Measurements from ENCODE around the gene TRMT1. TPM values are rescaled to one million over a fixed set of nuclear protein-coding genes. Genes with fewer than 3 reads are reported as not detected.
"Not testable (repeated sequence)": the region's sequence is repeated elsewhere in the genome, so short reads cannot be mapped to it uniquely, and the experiment has no call there.

Gene TRMT1
- total RNA-seq: 10 to 100 TPM; 66.4 to 83.2 TPM

DNA sequence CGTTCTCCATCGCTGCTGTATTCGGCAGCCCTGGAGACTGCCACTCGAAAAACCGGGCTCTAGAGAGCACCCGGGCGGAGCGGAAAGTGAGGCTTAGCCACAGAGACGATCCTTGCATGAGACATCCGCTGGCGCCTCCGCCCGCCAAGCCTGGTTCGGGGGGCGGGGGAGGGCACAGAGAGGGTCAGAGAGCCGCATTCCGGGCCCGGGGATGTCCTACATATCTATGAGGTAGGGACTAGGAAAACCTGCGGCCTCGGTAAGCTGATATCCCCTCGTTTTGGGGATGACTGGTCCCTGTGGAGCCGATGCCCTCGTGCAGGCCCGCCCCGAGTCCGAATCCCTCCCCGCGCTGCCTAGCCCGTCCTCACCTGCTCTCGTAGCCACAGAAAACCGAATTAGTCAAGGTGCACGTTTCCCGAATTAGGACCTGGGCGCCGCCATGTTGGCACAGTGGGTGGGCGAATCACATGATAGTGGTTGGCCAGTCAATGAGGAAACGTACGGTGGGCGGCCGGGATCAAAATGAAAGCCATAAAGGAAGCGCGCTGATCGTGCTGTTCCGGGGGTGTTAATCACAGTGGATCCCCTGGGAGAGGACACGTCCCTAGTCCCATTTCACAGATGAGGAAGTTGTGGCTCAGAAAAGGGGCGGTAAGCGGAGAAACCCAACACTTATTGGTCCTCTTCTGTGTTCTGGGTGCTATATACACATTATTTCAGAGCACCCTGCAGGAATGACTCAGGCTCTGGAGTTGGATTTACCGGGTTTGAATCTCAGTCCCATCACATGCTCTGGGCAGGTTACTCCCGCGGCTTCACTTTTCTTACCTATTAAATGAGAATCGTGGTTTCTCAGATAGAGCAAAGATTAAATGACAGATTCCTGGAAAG lies at the start of gene TRMT1:
TSS of gene TRMT1 (minus strand) at position 459 of the 894 bp plus-strand sequence. CDS start at position 118, 341 bp downstream.
- peak; percentile 67 for ATAC-seq (replicated peaks)
- Mint-ChIP-seq H3K27me3 (no peaks in the 10 kb centered on the region), H3K4me3 (peak within 1 kb of the TSS; percentile 86), H3K36me3 (ENCODE audit: low read depth) (peaks cover 78% of the 10 kb centered on the region), H3K9me3 (no peaks in the 10 kb centered on the region), H3K4me1 (peaks cover 17% of the 10 kb centered on the region), H3K27ac (peak within 1 kb of the TSS; percentile 85)

DNA sequence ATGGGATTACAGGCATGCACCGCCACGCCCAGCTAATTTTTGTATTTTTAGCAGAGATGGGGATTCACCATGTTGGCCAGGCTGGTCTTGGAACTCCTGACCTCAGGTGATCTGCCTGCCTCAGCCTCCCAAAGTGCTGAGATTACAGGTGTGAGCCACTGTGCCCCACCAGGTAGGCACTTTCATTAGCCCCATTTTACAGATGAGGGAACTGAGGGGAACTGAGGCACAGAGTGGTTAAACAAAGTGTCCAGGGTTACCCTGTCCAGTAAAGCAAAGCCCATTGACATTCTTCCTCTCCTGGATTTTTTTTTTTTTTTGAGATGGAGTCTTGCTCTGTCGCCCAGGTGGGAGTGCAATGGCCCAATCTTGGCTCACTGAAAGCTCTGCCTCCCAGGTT lies 49.6 kb upstream of the TRMT1 start:
- not testable (repeated sequence) for ATAC-seq (replicated peaks); H3K27me3 Mint-ChIP-seq; H3K9me3 Mint-ChIP-seq; H3K27ac Mint-ChIP-seq; H3K36me3 Mint-ChIP-seq (ENCODE audit: low read depth)
- peak overlapping the region; percentile 78 for H3K4me3 Mint-ChIP-seq
- peaks cover 36% of the 10 kb centered on the region for H3K4me1 Mint-ChIP-seq

DNA sequence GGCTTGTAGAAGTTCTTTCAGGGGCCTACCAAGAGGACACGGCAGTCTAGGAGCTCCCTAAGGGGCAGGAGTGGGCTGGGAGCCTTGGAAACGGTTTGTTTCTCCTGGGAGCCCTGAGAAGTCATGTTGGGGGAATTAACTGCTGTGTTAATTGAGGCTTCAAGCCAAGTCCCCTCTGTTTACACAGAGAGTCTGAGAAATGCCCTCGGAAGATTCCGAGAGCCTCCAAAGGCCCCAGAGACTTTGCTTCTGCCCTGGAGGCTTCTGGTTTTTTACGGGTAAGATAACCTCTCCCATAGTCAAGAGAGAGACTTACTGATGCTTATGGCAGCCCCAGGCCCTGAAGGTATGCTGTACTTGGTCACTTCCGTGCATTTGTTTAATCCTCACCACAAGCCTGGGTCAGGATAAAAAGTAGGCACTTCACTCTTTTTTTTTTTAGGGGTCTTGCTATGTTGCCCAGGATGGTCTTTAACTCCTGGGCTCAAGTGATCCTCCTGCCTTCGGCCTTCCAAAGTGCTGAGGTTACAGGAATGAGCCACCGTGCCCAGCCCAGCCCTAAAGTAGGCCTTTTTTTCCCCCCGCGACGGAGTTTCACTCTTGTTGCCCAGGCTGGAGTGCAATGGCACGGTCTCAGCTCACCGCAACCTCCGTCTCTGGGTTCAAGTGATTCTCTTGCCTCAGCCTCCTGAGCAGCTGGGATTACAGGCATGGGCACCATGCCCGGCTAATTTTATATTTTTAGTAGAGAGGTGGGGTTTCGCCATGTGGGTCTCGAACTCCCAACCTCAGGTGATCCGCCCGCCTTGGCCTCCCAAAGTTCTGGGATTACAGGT lies 48.8 kb upstream of the TRMT1 start:
- H3K36me3 Mint-ChIP-seq (ENCODE audit: low read depth): no peaks in the 10 kb centered on the region
- H3K27me3 Mint-ChIP-seq: no peaks in the 10 kb centered on the region
- no peaks in the 10 kb centered on the region for H3K9me3 Mint-ChIP-seq
- peak overlapping the region; percentile 87 for H3K27ac Mint-ChIP-seq
- H3K4me1 Mint-ChIP-seq: peaks cover 32% of the 10 kb centered on the region
- peak overlapping the region; percentile 86 for H3K4me3 Mint-ChIP-seq
- no peak for ATAC-seq (replicated peaks)

DNA sequence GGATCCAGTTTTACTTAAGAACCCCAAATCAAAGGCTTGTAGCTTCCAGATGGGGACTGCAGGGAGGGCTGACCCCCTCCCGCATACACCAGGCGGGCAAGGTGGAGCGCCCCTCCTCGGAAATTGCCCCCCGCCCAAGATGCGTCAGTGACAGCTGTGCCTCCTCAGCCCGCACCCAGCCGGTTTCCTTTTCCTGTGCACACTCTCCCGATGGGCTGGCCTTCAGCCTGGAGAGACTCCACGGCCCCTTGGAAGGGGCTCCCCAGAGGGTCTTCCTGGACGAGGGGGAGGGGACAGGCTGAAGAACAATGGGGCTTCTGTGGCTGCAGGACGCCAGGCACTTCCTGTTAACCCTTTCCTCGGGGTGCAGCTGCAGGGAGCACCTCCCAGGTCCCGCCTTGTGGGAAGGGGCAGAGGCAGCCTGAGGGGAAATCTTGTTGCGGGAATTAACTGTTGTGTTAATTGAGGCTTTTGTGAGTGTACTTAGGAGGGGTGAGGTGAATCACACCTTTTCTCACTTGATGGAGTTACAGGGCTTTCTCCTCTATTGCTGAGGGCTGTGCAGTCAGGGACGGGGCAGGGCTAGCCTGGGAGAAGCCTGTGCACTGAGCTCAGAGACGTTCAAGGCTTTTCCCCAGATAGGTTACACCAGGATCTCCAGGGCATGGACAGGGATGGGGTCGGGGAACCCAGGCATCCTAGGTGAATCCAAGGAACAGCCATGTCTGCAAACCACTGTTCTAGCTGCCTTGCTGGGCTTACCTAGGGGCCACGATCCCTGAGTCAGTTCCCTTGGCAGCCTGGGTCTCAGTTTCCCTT lies 48.0 kb upstream of the TRMT1 start:
- peak overlapping the region; percentile 86 for H3K4me3 Mint-ChIP-seq

DNA sequence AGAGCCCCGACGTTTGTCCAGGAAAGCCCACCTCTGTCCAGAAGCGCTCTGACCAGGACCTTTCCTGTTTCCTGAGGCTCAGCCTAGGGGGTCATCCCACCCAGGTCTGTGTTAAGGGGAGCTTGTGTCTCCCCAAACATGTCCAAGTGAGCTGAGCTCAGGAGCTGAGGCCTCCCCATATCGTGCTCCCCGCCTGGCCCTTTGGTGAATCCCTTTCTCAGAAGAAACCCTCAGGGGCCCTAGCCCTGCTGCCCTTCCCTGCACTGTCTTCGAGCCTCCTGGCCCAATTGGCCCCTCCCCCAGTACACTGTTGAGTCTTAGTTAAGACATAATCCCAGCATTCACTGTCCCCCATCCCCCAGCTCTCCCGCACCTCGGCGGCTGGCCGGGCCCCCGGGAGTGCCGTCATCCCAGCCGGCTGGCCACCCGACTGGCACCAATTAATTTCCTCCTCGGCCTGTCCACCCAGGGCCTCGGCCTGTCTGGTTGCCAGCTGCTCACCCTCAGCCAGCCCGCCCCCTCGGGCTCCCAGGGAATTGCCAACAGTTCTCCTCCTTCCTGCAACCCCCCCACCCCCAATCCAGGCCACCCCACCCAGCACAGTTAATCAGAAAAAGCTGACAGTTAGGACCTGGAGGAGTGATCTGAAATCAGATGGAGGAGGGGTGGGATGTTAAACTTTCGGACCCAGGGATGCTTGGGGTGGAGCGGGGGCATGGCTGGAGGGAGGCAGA lies 47.2 kb upstream of the TRMT1 start:
- Mint-ChIP-seq H3K4me1 (peaks cover 19% of the 10 kb centered on the region), H3K27ac (peak overlapping the region; percentile 84), H3K36me3 (ENCODE audit: low read depth) (no peaks in the 10 kb centered on the region), H3K9me3 (no peaks in the 10 kb centered on the region), H3K4me3 (peak overlapping the region; percentile 86), H3K27me3 (no peaks in the 10 kb centered on the region)
- peak; percentile 8 for ATAC-seq (replicated peaks)

More for the DNA sequence above, 48.0 kb upstream of the TRMT1 start:
- ATAC-seq (replicated peaks): peak; percentile 18
- no peaks in the 10 kb centered on the region for H3K36me3 Mint-ChIP-seq (ENCODE audit: low read depth)
- H3K9me3 Mint-ChIP-seq: no peaks in the 10 kb centered on the region
- peak overlapping the region; percentile 87 for H3K27ac Mint-ChIP-seq
- H3K27me3 Mint-ChIP-seq: no peaks in the 10 kb centered on the region
- H3K4me1 Mint-ChIP-seq: peaks cover 24% of the 10 kb centered on the region

DNA sequence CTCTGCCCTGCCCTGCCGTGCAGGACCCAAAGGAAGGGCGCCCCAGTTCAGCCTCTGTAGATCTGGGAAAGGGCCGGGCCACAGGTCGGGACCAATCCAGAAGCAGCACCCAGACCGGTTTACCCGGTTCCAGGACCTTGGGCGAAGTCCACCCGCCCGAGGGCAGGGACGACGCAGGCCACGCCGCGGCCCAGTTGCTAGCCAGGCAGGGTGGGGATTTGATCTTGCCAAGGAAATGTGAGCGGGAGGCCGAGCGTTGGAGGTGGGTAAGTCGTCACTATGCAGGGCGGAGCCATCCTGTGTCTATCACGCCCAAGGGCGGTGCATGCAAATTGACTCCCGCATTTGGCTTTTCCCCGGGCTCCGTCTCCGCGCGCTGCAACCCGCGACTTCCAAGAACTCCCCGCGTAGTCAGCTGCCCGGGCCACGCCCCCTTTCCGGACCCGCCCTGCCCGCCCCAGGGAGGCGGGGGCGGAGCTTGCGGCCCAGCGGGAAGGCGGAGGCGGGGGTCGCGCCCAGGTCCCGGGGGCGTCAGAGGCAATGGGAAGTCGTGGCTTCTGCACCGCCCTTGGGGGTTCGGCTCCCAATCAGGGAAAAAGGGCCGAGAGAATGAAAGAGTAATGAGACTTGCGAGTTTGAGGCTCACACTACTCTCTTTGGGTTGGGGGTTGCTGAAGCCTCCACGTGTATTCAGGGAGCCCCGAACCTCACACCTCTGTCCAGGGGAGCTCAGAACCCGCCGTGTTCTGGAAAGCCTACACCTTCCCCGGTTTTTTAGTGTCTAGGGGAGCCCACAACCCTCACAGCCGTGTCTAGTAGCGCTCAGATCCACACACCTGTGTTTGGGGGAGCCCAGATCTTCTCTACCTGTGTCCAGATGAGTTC lies 46.4 kb upstream of the TRMT1 start:
- ATAC-seq (replicated peaks): peak; percentile 75
- H3K9me3 Mint-ChIP-seq: no peaks in the 10 kb centered on the region
- H3K36me3 Mint-ChIP-seq (ENCODE audit: low read depth): no peaks in the 10 kb centered on the region
- H3K27me3 Mint-ChIP-seq: no peaks in the 10 kb centered on the region
- peak overlapping the region; percentile 86 for H3K4me3 Mint-ChIP-seq
- peaks cover 19% of the 10 kb centered on the region for H3K4me1 Mint-ChIP-seq
- peak overlapping the region; percentile 84 for H3K27ac Mint-ChIP-seq

DNA sequence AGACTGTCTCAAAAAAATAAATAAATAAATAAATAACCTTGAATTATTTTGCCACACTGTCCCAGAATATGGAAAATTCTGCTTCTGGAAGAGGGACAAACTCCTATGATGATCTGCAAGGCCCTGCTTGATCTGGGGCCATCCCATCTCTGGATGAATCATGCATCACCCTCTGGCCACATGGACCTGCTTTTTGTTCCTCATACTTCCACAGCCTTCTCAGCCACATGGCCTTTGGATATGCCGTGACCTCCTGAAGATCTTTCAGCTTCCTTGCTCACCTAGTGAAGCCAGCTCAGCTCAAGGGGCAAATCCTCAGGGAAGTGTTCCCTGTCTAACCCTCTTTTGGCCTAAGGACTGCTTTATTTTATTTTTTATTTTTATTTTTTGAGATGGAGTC lies 44.0 kb upstream of the TRMT1 start:
- Mint-ChIP-seq H3K4me1 (peaks cover 27% of the 10 kb centered on the region), H3K9me3 (no peaks in the 10 kb centered on the region), H3K27me3 (no peaks in the 10 kb centered on the region), H3K36me3 (ENCODE audit: low read depth) (peaks cover 12% of the 10 kb centered on the region), H3K27ac (no peak overlapping the region), H3K4me3 (no peak overlapping the region)
- ATAC-seq (replicated peaks): no peak

DNA sequence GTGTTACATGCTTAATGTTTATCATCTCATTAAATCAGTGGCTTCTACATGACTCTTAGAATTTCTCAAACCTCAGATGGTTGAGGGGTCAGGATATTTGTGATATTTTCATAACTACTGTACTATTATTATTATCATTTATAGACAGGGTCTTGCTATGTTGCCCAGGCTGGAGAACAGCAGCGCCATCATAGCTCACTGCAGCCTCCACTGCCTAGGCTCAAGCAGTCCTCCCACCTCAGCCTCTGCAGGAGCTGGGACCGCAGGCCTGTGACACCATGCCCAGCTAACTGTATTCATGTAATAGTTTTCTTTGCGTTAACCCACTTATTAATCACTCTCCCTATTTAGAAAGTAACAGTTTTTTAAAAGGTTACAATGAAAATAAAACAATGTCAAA lies 43.2 kb upstream of the TRMT1 start:
- H3K27me3 Mint-ChIP-seq: no peaks in the 10 kb centered on the region
- no peaks in the 10 kb centered on the region for H3K9me3 Mint-ChIP-seq
- H3K27ac Mint-ChIP-seq: peak overlapping the region; percentile 63

DNA sequence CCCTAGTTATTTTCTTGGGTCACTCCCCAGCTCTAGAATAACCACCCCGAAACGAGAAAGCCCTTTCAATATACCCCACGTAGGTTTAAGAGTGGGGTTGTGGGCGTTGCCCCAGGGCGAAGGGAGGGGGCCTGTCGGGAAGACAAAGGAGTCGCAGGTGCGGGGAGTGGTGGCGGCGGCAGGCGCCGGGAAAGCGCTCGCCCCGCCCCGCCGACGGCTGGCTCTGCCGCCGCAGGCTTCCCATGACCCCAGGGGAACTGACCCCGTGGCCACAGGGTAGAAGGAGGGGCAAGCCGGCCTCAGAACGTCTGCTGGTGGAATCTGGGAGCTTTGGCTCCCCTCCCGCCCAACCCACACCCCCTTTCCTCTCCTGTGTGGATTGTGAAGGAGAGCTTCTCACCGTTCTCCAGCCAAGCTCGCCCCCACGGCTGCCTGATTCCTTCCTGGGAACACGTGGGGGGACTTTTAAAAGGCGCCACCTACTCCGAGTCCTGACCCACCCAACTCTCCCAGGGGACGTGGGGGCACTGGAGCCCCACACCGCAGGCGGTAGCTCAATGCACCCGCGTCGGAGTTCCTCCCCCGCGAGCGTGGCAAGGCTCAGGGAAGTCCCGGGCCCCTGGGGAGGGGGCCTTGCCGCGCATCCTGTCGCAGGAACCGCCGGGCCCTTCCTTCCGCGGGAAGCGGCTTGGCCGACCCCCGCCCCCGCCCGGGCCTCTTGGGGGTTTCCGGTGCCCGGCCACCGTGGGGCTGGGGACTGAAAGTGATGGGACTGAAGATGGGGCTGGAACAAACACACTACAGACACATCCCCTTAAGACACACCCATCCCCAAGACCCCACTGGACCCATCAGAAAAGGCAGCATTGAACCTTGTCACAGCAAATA lies 39.2 kb upstream of the TRMT1 start:
- H3K4me3 Mint-ChIP-seq: peak overlapping the region; percentile 99
- peak overlapping the region; percentile 99 for H3K27ac Mint-ChIP-seq
- no peak for ATAC-seq (replicated peaks)
- peaks cover 12% of the 10 kb centered on the region for H3K4me1 Mint-ChIP-seq
- peaks cover 57% of the 10 kb centered on the region for H3K36me3 Mint-ChIP-seq (ENCODE audit: low read depth)
- H3K27me3 Mint-ChIP-seq: no peaks in the 10 kb centered on the region
- H3K9me3 Mint-ChIP-seq: no peaks in the 10 kb centered on the region

More for the DNA sequence above, 43.2 kb upstream of the TRMT1 start:
- ATAC-seq (replicated peaks): no peak
- Mint-ChIP-seq H3K4me3 (no peak overlapping the region), H3K36me3 (ENCODE audit: low read depth) (peaks cover 20% of the 10 kb centered on the region), H3K4me1 (peaks cover 24% of the 10 kb centered on the region)

DNA sequence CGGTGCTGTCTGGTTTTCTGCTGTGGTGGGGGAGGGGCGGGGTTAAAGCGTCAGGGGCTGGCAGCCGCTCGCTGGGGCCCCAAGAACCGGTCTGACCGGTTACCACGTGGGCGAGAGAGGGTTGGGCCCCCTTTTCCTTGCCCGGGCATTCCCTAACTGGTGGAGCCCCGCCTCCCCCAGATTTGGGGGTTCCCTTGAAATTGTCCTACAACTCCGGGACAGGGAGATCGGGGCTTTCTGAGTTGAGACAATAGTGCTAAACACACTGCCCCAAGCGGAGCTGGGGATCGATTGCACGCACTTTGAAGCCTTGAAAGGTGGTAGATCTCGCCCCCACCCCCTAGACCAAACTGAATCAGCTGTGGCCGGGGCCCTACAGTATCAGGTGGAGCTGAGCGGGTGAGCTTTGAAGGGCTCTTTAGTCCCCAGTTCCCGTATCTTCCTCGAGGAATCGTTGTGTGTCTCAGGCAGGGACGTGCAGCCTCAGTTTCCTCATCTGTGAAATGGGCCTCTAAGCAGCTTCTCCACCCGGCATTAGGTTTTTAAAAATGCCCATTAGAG lies 38.5 kb upstream of the TRMT1 start:
- ATAC-seq (replicated peaks): peak; percentile 37
- H3K36me3 Mint-ChIP-seq (ENCODE audit: low read depth): peaks cover 64% of the 10 kb centered on the region
- peak overlapping the region; percentile 99 for H3K4me3 Mint-ChIP-seq
- no peaks in the 10 kb centered on the region for H3K9me3 Mint-ChIP-seq
- peak overlapping the region; percentile 99 for H3K27ac Mint-ChIP-seq
- H3K4me1 Mint-ChIP-seq: peaks cover 12% of the 10 kb centered on the region
- H3K27me3 Mint-ChIP-seq: no peaks in the 10 kb centered on the region

DNA sequence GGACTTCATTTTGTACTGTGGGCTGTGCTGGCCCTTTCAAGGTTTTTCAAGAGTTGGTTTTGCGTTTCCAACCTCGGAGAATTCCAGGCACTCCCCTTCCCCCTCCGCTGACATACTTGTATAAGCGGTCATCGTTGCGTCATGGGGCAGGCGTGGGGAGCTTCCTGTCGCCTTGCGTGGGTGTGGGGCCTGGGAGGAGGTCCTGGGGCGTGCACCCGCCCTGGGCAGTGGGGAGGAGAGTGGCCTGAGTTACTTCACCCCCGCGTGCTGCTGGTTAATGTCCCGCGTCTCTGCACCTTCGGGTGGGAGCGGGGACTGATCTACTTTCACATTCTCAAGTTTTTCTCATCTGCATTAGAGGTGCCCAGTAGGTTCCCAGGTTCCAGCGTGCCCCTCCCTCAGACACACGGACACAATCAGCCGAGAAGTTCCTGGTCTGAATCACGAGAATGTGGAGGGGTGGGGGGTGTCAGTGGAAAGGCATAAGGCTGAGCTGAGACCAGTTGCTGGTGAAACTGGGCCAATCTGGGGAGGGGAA lies 37.8 kb upstream of the TRMT1 start:
- Mint-ChIP-seq H3K36me3 (ENCODE audit: low read depth) (peaks cover 65% of the 10 kb centered on the region), H3K4me1 (peaks cover 15% of the 10 kb centered on the region), H3K27me3 (no peaks in the 10 kb centered on the region), H3K27ac (peak overlapping the region; percentile 99), H3K4me3 (peak overlapping the region; percentile 99), H3K9me3 (no peaks in the 10 kb centered on the region)
- ATAC-seq (replicated peaks): no peak

Measured in activated T-helper 17 cell treated with anti-CD3 and anti-CD28 coated beads, Interleukin-2, amount 50 U/mL, for 72 hours (primary cell).